Upper lobe of right lung (tissue), 1 donor: Measurements from ENCODE around the gene SERPIND1. TPM values are rescaled to one million over a fixed set of nuclear protein-coding genes. Genes with fewer than 3 reads are reported as not detected.

Experiments used
- ATAC-seq: fragments of 200-7000 bp; cut with Tn5 transposase; one replicate; pipeline ENCODE4 v1.9.1; 2020; ENCODE audit warnings: mild to moderate bottlenecking, moderate library complexity
- DNase-seq: peaks from one replicate; pipeline ENCODE4 v3.0.0-alpha.2; 2020
- H3K27ac ChIP-seq: fragments of 200-600 bp; one replicate; pipeline ENCODE4 v1.8.0; 2022
- H3K27me3 ChIP-seq: fragments of 200-600 bp; one replicate; pipeline ENCODE4 v1.8.0; 2022; ENCODE audit warnings: mild to moderate bottlenecking
- H3K36me3 ChIP-seq: fragments of 200-600 bp; one replicate; pipeline ENCODE4 v1.8.0; 2022
- H3K4me1 ChIP-seq: fragments of 200-600 bp; one replicate; pipeline ENCODE4 v1.8.0; 2022
- H3K4me3 ChIP-seq: fragments of 200-600 bp; one replicate; pipeline ENCODE4 v1.8.0; 2022; ENCODE audit warnings: mild to moderate bottlenecking
- H3K9me3 ChIP-seq: fragments of 200-600 bp; one replicate; pipeline ENCODE4 v1.8.0; 2022
- intact Hi-C: fragments of 100-400 bp; cut with DNase I; formaldehyde crosslinking; loops from one replicate; pipeline ENCODE4 v1.11.0; 2022
- total RNA-seq: library from RNA; stranded (reverse); fragmentation: NEBNext Ultra II Directional; extraction: Animal tissue kit (Norgen Biotek cat#: 25700); gene quantifications from one replicate; pipeline ENCODE4 v1.2.1, GENCODE V29; 2021
- TF ChIP-seq, protein P1 (sequence below): fragments of 200-600 bp; IDR thresholded peaks from one replicate; pipeline ENCODE4 v1.8.0; 2022; ENCODE audit warnings: antibody characterized with exemption
- donor health status: DM: no; HTN: yes; CAD: no; lungs with severe emphysema.

The SERPIND1 gene
- total RNA-seq, 1 donor from 2014 or later: 0.58 TPM

DNA sequence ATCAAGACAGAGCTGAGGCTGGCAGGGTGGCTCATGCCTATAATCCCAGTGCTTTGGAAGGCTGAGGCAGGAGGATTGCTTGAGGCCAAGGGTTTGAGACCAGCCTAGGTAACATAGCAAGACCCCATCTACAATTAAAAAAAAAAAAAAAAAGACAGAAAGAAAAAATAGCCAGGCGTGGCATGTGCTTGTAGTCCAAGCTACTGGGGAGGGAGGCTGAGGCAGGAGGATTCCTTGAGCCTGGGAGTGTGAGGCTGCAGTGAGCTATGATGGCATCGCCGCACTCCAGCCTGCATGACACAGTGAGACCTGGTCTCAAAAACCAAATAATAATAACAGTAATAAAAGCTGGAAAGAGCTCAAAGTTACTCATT, 9.4 kb downstream of the SERPIND1 start:
- Histone ChIP-seq H3K9me3 (no peaks in the 10 kb centered on the region), H3K36me3 (peaks cover 40% of the 10 kb centered on the region), H3K27ac (no peak overlapping the region), H3K4me1 (peaks cover 16% of the 10 kb centered on the region), H3K4me3 (no peak overlapping the region), H3K27me3 (no peaks in the 10 kb centered on the region)
- TF ChIP-seq, protein P1, sequence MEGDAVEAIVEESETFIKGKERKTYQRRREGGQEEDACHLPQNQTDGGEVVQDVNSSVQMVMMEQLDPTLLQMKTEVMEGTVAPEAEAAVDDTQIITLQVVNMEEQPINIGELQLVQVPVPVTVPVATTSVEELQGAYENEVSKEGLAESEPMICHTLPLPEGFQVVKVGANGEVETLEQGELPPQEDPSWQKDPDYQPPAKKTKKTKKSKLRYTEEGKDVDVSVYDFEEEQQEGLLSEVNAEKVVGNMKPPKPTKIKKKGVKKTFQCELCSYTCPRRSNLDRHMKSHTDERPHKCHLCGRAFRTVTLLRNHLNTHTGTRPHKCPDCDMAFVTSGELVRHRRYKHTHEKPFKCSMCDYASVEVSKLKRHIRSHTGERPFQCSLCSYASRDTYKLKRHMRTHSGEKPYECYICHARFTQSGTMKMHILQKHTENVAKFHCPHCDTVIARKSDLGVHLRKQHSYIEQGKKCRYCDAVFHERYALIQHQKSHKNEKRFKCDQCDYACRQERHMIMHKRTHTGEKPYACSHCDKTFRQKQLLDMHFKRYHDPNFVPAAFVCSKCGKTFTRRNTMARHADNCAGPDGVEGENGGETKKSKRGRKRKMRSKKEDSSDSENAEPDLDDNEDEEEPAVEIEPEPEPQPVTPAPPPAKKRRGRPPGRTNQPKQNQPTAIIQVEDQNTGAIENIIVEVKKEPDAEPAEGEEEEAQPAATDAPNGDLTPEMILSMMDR: no peak
- ATAC-seq (no peak), DNase-seq (no peak)
- intact Hi-C loops: no loop called here

DNA sequence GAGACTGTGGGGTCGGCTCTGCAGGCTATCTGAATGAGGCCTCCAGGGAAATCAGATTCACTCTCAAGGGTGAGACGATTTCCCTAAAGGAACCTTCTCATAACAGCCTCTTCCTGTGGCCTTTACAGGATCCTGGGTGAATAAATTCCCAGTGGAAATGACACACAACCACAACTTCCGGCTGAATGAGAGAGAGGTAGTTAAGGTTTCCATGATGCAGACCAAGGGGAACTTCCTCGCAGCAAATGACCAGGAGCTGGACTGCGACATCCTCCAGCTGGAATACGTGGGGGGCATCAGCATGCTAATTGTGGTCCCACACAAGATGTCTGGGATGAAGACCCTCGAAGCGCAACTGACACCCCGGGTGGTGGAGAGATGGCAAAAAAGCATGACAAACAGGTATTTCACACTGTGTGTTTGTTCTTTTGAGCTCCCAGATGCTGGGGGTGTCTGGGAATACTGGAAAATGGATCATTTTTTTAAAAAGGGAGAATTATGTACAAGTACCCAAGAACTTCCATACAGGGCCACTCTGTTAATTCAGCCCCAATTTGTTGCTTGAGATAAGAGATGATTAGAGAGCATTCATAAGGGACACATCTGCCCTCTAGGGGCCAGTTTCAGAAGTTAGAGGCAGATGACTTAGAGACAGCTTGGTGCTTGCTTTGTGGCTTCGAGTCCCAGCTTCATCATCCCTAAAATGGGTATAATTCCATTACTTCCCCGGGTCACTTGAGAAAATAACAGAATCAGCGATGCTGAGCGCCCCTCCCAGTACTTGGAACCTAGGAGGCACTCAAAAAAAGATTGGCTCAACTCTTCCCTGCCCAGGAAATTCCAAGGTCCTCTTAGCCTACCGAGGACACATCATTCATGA, 10.2 kb downstream of the SERPIND1 start:
- ATAC-seq (peak; percentile 70), DNase-seq (no peak)
- peaks cover 41% of the 10 kb centered on the region for H3K36me3 ChIP-seq
- TF ChIP-seq, protein P1: peak; percentile 76
- no peaks in the 10 kb centered on the region for H3K27me3 ChIP-seq
- H3K27ac ChIP-seq: no peak overlapping the region
- H3K9me3 ChIP-seq: no peaks in the 10 kb centered on the region
- H3K4me1 ChIP-seq: peaks cover 15% of the 10 kb centered on the region
- H3K4me3 ChIP-seq: no peak overlapping the region
- intact Hi-C loops: no loop called here

DNA sequence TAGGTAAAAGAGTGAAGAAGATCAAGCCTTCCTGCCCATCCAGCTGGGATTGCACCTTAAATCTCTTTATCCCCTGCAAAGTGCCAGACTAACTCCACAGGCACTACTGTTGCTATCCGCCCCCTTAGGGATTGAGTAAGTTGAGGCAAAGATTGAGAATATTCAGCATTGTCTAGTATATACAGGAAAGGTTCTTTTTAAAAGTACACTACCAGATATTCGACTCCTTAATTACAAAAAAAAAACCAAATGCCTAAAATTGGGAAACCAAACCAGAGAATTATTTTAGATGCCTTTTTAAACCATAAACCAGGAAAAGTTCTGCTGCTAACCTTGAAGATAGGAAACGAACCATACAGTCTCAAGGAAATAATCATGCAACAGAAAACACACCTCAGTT, 11.5 kb downstream of the SERPIND1 start:
- ATAC-seq (no peak), DNase-seq (no peak)
- intact Hi-C loops: no loop called here
- Histone ChIP-seq H3K27ac (no peak overlapping the region), H3K27me3 (no peaks in the 10 kb centered on the region), H3K4me1 (peaks cover 15% of the 10 kb centered on the region), H3K4me3 (no peak overlapping the region), H3K9me3 (no peaks in the 10 kb centered on the region), H3K36me3 (peaks cover 43% of the 10 kb centered on the region)
- TF ChIP-seq, protein P1: no peak

DNA sequence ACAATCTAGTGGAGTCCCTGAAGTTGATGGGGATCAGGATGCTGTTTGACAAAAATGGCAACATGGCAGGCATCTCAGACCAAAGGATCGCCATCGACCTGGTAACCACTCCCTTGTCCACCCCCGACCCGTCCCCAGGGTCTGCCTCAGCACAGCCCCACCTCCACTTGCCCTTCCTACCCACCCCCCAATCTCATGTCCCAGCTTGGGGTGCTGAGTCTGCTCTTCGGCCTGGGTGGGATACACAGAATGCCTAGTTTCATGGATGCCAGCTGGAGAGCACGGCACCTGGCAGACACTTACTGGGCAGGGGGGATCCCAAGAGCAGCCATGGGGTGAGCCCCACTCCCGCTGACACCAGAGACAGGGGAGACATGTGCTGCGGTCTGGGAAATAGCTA, 12.1 kb downstream of the SERPIND1 start:
- H3K4me1 ChIP-seq: peaks cover 15% of the 10 kb centered on the region
- no peaks in the 10 kb centered on the region for H3K27me3 ChIP-seq
- no peak overlapping the region for H3K4me3 ChIP-seq
- ATAC-seq (no peak), DNase-seq (no peak)
- TF ChIP-seq, protein P1: no peak
- intact Hi-C loops: no loop called here
- peaks cover 47% of the 10 kb centered on the region for H3K36me3 ChIP-seq
- no peaks in the 10 kb centered on the region for H3K9me3 ChIP-seq
- no peak overlapping the region for H3K27ac ChIP-seq

DNA sequence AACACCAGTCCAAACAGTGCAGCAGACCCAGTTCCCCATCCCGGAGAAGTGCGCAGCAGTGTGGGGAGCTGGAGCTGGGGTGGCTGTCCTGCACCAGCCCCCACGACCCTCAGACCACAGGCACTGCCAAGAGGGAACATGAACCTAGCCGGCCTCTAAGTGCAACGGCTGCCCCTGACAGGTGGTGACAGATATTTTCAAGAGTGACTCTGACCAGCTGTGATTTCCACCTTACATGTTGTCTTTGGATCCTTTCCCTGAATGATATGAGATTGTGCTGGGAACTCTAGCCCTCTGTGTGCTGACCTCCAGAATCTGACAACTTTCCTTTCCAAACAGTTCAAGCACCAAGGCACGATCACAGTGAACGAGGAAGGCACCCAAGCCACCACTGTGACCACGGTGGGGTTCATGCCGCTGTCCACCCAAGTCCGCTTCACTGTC, 12.6 kb downstream of the SERPIND1 start:
- no peak overlapping the region for H3K27ac ChIP-seq
- intact Hi-C loops: no loop called here
- H3K27me3 ChIP-seq: no peaks in the 10 kb centered on the region
- no peak overlapping the region for H3K4me3 ChIP-seq
- H3K9me3 ChIP-seq: no peaks in the 10 kb centered on the region
- TF ChIP-seq, protein P1: no peak
- ATAC-seq (no peak), DNase-seq (no peak)
- peaks cover 52% of the 10 kb centered on the region for H3K36me3 ChIP-seq
- peaks cover 12% of the 10 kb centered on the region for H3K4me1 ChIP-seq
